ENCODE measurements around the gene PDE4DIP. TPM values are rescaled to one million over a fixed set of nuclear protein-coding genes. Genes with fewer than 3 reads are reported as not detected.
"Not testable (repeated sequence)": the region's sequence is repeated elsewhere in the genome, so short reads cannot be mapped to it uniquely, and the experiment has no call there.

Gene PDE4DIP
- 75.0 and 95.8 TPM in 2 replicates for polyA plus RNA-seq (2011; rRNA removed)
- 123 and 124 TPM in 2 replicates for polyA minus RNA-seq (2011; rRNA and poly(A)+ RNA removed)

DNA sequence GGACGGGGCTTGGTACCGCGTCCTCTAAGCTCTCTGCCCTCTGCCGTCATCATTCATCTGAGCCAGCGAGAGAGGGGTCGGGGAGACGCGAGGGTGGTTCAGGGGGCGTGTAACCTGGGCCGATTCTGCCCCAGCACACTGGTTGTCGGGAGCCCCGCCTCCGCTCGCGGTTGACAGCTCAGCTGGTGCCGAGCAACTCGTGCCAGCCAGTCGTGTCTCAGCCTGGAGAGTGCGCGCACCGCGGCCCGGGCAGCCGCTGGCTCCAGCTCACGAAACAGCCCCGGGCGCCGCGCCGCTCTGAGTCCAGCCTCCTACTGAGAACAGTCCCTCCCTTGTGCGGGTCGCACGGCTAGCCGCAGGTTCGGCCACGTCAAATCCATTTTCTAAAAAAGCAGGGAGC is at the start of gene PDE4DIP:
Gene PDE4DIP (plus strand): TSS at position 209 of the 400 bp plus-strand sequence. CDS start 347 bp downstream, outside the sequence.
- H3K27me3 ChIP-seq (ENCODE audit: control insufficient read depth, insufficient read depth, low read length); CTCF ChIA-PET; DNase-seq (ENCODE audit: low read depth, low spot score); H3K27ac ChIP-seq (ENCODE audit: low read depth, low read length); POLR2A ChIA-PET; H3K4me3 ChIP-seq (ENCODE audit: low read depth, low read length); H3K9me3 ChIP-seq (ENCODE audit: control insufficient read depth, insufficient read depth, low read length): not testable (repeated sequence)

DNA sequence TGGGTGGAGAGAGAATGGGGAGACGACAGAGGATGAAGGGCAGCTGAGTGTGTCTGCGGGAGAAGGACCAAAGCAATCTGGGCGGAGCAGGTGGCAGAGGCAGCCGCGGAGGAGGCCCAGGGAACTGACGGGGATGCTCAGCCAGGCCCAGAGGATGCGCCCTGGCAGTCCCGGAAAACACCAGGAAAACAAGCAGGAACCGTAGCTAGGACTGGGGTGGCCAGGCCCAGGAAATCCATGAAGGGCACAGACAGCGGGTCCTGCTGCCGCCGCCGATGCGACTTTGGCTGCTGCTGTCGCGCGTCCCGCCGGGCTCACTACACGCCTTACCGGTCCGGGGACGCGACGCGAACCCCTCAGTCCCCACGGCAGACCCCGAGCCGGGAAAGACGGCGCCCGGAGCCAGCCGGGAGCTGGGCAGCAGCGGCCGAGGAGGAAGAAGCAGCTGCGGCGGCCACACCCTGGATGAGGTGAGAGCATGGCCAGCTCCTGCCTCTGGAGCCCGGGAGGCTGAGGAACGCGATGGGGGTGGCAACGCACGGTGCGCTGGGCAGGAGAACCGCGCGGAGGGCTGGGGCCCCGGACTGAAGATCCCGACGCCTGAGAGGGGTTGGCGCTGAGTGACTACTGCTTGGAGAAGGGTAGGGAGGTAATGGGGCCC is 35.8 kb upstream of the PDE4DIP start:
- H3K27me3 ChIP-seq (ENCODE audit: control insufficient read depth, insufficient read depth, low read length); H3K9me3 ChIP-seq (ENCODE audit: control insufficient read depth, insufficient read depth, low read length); DNase-seq (ENCODE audit: low read depth, low spot score); CTCF ChIA-PET; POLR2A ChIA-PET; H3K4me3 ChIP-seq (ENCODE audit: low read depth, low read length); H3K27ac ChIP-seq (ENCODE audit: low read depth, low read length): not testable (repeated sequence)

DNA sequence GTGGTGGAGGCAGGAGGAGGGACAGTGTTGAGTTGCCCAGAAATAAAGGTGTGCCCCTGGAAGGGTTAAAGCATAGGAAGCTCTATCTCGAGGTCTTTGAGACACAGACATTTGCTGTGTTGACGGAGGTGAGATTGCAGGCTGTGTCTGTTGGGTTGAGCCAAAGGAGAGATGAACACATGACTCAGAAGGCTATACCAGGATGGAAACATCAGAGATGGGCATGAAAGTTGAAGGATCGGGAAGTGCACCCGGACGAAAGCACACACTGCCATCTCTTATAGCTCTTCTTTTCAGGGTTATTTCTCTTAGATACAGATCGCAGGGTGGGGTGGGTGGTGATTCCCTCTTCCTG is 35.3 kb upstream of the PDE4DIP start:
- POLR2A ChIA-PET; CTCF ChIA-PET; H3K9me3 ChIP-seq (ENCODE audit: control insufficient read depth, insufficient read depth, low read length); H3K27me3 ChIP-seq (ENCODE audit: control insufficient read depth, insufficient read depth, low read length); H3K27ac ChIP-seq (ENCODE audit: low read depth, low read length); H3K4me3 ChIP-seq (ENCODE audit: low read depth, low read length); DNase-seq (ENCODE audit: low read depth, low spot score): not testable (repeated sequence)

DNA sequence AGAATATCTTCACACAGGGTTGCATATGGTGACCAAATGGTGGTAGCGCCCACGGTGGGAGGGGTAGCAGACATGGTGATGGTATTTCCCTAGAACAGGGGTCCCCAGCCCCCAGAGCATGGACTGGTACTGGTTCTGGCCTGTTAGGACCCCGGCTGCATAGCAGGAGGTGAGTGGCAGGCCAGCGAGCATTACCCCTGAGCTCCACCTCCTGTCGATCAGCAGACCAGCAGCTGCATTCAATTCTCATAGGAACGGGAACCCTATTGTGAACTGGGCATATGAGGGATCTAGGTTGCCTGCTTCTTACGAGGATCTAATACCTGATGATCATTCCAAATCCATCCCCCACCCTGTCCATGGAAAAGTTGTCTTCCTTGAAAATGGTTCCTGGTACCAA is 22.0 kb upstream of the PDE4DIP start:
- H3K27me3 ChIP-seq (ENCODE audit: control insufficient read depth, insufficient read depth, low read length); H3K4me3 ChIP-seq (ENCODE audit: low read depth, low read length); POLR2A ChIA-PET; CTCF ChIA-PET; DNase-seq (ENCODE audit: low read depth, low spot score); H3K27ac ChIP-seq (ENCODE audit: low read depth, low read length); H3K9me3 ChIP-seq (ENCODE audit: control insufficient read depth, insufficient read depth, low read length): not testable (repeated sequence)

DNA sequence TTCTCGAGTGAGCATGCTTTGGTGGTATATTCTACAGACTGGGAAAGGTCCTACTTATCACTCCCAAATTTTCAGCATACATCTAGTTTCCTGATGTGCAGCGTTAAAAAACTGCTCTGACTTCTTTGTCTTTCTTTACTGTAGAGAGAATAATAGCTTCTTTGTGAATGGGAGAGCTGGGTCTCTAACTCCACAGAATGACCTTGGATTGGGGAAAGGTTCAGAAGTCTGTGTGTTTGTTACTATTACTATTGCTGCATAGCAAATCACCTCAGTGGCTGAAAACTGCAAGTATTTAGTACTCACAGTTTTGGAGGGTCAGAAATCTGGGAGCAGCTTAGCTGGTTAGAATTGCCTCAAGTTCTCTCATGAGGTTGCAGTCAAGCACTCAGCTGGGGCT is 20.4 kb upstream of the PDE4DIP start:
- POLR2A ChIA-PET, CTCF ChIA-PET: not testable (repeated sequence)

DNA sequence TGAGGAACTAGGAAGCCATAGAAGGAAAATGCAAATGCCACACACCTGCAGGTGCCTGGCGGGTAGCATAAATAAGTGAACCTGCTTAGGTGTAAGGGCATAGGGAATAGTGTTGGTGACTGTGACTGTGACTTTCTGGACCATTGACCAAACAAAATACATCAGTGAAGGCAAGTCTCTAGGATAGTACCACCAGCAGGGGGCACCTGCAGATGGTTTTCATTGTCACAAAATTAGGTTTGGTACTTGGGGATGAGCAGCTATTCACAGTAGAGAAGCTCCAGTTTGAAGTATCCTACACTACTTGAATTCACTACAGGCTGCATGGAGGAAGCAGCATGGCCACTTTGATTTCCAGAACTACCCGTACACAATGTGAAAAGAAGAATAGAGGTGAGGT is 19.2 kb upstream of the PDE4DIP start:
- H3K9me3 ChIP-seq (ENCODE audit: control insufficient read depth, insufficient read depth, low read length); POLR2A ChIA-PET; CTCF ChIA-PET; H3K27me3 ChIP-seq (ENCODE audit: control insufficient read depth, insufficient read depth, low read length); H3K27ac ChIP-seq (ENCODE audit: low read depth, low read length); H3K4me3 ChIP-seq (ENCODE audit: low read depth, low read length); DNase-seq (ENCODE audit: low read depth, low spot score): not testable (repeated sequence)

More for the DNA sequence above, 20.4 kb upstream of the PDE4DIP start:
- H3K9me3 ChIP-seq (ENCODE audit: control insufficient read depth, insufficient read depth, low read length); H3K27ac ChIP-seq (ENCODE audit: low read depth, low read length); DNase-seq (ENCODE audit: low read depth, low spot score); H3K27me3 ChIP-seq (ENCODE audit: control insufficient read depth, insufficient read depth, low read length); H3K4me3 ChIP-seq (ENCODE audit: low read depth, low read length): not testable (repeated sequence)

DNA sequence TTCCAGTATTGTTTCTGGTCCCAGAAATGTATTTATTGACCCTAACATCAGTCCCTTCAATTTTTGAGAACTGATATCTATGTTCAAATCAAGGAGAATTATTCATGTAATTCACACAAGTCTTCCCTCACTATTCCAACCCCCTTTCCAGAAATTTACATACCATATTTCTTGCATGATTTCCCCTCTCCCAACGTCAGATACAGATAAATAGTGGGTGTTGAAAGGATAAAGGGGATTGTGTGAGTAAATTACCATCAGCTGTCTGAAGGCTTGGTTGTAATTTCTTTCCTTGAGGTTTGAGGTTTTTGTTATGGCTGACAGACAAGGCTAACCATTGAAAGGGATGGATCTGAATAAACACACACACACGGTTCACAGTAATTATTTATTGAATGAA is 15.7 kb upstream of the PDE4DIP start:
- H3K9me3 ChIP-seq (ENCODE audit: control insufficient read depth, insufficient read depth, low read length); DNase-seq (ENCODE audit: low read depth, low spot score); CTCF ChIA-PET; H3K27ac ChIP-seq (ENCODE audit: low read depth, low read length); POLR2A ChIA-PET; H3K4me3 ChIP-seq (ENCODE audit: low read depth, low read length); H3K27me3 ChIP-seq (ENCODE audit: control insufficient read depth, insufficient read depth, low read length): not testable (repeated sequence)

DNA sequence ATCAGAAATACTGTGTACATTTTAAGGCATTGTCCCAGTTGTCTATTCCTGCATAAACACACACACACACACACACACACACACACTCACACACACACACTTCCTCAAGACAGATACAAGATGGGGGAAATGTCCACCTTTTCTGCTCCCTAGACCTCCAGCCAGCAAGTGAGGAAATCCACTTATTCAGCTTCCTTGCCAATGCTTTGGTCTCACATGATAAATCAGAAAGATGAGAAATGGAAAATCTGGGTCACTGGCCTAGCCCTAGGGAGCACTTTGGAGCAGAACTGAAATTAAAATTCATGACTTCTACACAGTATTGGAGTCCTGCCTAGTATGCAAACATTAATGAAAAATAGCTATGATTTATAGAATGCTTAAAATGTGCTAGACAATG is 15.3 kb upstream of the PDE4DIP start:
- H3K4me3 ChIP-seq (ENCODE audit: low read depth, low read length); H3K27ac ChIP-seq (ENCODE audit: low read depth, low read length); POLR2A ChIA-PET; DNase-seq (ENCODE audit: low read depth, low spot score); H3K9me3 ChIP-seq (ENCODE audit: control insufficient read depth, insufficient read depth, low read length); H3K27me3 ChIP-seq (ENCODE audit: control insufficient read depth, insufficient read depth, low read length); CTCF ChIA-PET: not testable (repeated sequence)

DNA sequence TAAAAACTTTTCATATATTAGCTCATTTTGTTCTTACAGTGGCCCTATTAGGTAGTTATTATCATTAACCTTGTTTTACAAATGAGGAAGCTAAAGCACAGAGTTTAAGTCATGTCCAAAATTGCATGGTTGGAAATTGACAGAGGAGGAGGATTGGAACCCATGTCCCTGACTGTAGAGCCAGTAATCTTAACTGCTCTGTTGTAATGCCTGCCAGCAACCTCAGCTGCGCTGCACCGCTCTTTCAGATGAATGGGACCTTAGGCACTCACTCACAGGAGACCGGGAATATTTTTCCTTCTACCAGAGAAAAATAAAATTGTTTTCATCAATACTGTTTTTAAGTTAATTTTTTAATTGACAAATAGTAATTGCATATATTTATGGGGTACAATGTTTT is 14.9 kb upstream of the PDE4DIP start:
- POLR2A ChIA-PET; H3K27me3 ChIP-seq (ENCODE audit: control insufficient read depth, insufficient read depth, low read length); DNase-seq (ENCODE audit: low read depth, low spot score); H3K27ac ChIP-seq (ENCODE audit: low read depth, low read length); CTCF ChIA-PET; H3K4me3 ChIP-seq (ENCODE audit: low read depth, low read length); H3K9me3 ChIP-seq (ENCODE audit: control insufficient read depth, insufficient read depth, low read length): not testable (repeated sequence)

DNA sequence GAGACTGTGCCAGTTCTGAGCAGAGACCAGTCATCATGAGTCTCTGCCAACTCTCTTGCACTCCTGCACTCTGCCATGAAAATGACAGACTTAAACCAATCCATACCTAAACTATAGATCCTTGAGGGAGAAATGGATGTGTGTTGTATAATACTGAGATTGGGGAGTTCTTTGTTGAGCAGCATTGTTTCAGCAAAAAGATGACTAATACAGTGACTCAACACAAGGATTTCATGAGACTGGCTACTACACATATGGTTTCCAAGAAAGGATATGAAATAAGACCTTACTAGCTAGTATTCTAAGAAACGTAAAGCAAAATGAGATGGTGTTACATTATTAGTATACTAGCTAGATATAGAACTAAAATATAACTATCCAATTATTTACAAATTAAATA is 3.0 kb upstream of the PDE4DIP start:
- DNase-seq (ENCODE audit: low read depth, low spot score); H3K27me3 ChIP-seq (ENCODE audit: control insufficient read depth, insufficient read depth, low read length); CTCF ChIA-PET; H3K9me3 ChIP-seq (ENCODE audit: control insufficient read depth, insufficient read depth, low read length); H3K4me3 ChIP-seq (ENCODE audit: low read depth, low read length); POLR2A ChIA-PET; H3K27ac ChIP-seq (ENCODE audit: low read depth, low read length): not testable (repeated sequence)

DNA sequence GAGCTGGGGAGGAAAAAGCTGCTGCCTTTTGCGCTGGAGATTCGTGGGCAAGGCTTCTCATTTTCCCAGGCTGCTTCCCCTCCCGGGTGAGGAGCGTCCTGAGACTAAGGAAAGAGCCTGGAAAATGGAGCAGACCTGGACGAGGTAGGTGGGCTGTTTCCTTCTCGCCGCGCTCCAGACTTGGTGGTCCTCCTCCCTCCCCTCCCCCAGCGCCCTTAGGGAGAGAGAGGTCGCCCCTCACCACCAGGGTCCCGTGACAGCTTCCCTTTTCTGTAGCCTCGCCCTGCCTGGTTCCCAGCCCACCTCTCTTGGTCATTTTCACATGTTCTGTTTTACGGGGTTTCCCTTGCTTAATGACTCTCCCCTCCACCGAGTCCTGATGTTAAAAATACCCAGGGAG is 423 bp downstream of the PDE4DIP start:
- H3K27me3 ChIP-seq (ENCODE audit: control insufficient read depth, insufficient read depth, low read length); H3K9me3 ChIP-seq (ENCODE audit: control insufficient read depth, insufficient read depth, low read length); H3K27ac ChIP-seq (ENCODE audit: low read depth, low read length); CTCF ChIA-PET; POLR2A ChIA-PET; H3K4me3 ChIP-seq (ENCODE audit: low read depth, low read length); DNase-seq (ENCODE audit: low read depth, low spot score): not testable (repeated sequence)

DNA sequence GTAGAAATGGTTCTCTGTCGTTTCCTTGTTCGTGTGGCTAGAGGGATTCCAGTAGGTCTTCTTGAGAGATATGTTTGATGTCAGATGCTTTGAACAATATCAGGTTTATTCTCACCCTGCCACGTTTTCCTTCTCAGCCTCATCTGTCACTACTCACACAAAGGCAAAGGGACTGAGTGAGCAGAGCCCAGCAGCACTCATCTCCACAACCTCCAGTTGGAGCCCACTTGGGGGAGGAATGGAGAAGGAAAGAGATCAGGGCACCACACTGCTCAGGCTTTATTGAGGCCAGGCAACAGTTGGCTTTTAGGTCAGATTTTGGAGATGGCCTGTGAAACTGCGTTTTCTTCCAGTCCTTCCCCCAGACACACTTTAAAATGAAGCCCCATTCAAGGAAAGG is 840 bp downstream of the PDE4DIP start:
- CTCF ChIA-PET; H3K4me3 ChIP-seq (ENCODE audit: low read depth, low read length); H3K27ac ChIP-seq (ENCODE audit: low read depth, low read length); H3K27me3 ChIP-seq (ENCODE audit: control insufficient read depth, insufficient read depth, low read length); H3K9me3 ChIP-seq (ENCODE audit: control insufficient read depth, insufficient read depth, low read length); POLR2A ChIA-PET; DNase-seq (ENCODE audit: low read depth, low spot score): not testable (repeated sequence)

DNA sequence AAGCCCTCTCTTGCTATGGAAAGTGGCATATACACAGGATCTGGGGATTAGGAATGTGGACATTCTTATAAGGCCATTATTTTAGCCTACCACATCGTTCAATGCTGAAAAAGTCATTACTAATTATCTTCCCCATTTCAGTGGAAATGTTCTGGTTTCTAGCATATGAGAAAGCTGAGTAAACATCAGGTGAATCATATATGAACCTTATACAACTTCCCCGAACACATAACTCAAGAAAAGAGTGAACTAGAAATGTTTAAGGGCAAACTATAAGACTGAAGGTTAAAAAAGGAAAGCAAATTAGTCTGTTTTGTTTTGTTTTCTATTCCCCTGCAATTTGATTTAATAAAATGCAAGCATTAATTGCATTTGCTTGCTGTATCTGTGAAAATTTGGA is 6.1 kb downstream of the PDE4DIP start:
- H3K27ac ChIP-seq (ENCODE audit: low read depth, low read length); CTCF ChIA-PET; H3K9me3 ChIP-seq (ENCODE audit: control insufficient read depth, insufficient read depth, low read length); DNase-seq (ENCODE audit: low read depth, low spot score); H3K27me3 ChIP-seq (ENCODE audit: control insufficient read depth, insufficient read depth, low read length); H3K4me3 ChIP-seq (ENCODE audit: low read depth, low read length); POLR2A ChIA-PET: not testable (repeated sequence)
